ENCODE data around the gene CRY2.

The CRY2 gene

GRCh38 chr11:45811109-45811435, 36.2 kb upstream of the CRY2 start:
- no peak for TF ChIP-seq CEBPB (IDR thresholded peaks at IDR 0.05)
- no peak for TF ChIP-seq EP300 (IDR thresholded peaks at IDR 0.05; ENCODE audit: borderline replicate concordance)
- TF ChIP-seq NFIC (IDR thresholded peaks at IDR 0.05) = no peak
- no peak for TF ChIP-seq TAF1 (IDR thresholded peaks at IDR 0.05; ENCODE audit: low read depth)
- no peak for TF ChIP-seq FOXM1 (IDR thresholded peaks at IDR 0.05; ENCODE audit: borderline replicate concordance, low read depth)
- TF ChIP-seq TCF12 (IDR thresholded peaks at IDR 0.05; ENCODE audit: low read depth) = no peak

- no peak for TF ChIP-seq MAX (IDR thresholded peaks at IDR 0.05)
- no peak for TF ChIP-seq ZBTB7A (IDR thresholded peaks at IDR 0.05; ENCODE audit: low read depth)
- no peak for TF ChIP-seq EP300 (IDR thresholded peaks at IDR 0.05; ENCODE audit: borderline replicate concordance)
- TF ChIP-seq CREB1 (IDR thresholded peaks at IDR 0.05; ENCODE audit: low read depth) = no peak
- TF ChIP-seq RAD21 (IDR thresholded peaks at IDR 0.05; ENCODE audit: low read depth) = no peak
- no peak for TF ChIP-seq USF1 (IDR thresholded peaks at IDR 0.05)
These were observed 35.5 kb upstream of the CRY2 start for GRCh38 chr11:45811571-45812290.

GRCh38 chr11:45812581-45813548, 34.4 kb upstream of the CRY2 start:
- no peak for TF ChIP-seq TAF1 (IDR thresholded peaks at IDR 0.05; ENCODE audit: low read depth)
- no peak for TF ChIP-seq TCF12 (IDR thresholded peaks at IDR 0.05; ENCODE audit: low read depth)
- no peak for TF ChIP-seq USF1 (IDR thresholded peaks at IDR 0.05)
- no peak for TF ChIP-seq CEBPB (IDR thresholded peaks at IDR 0.05)
- TF ChIP-seq TEAD4 (IDR thresholded peaks at IDR 0.05) = no peak
- TF ChIP-seq MAX (IDR thresholded peaks at IDR 0.05) = no peak
- no peak for TF ChIP-seq YY1 (IDR thresholded peaks at IDR 0.05; ENCODE audit: low read depth)
- no peak for TF ChIP-seq RAD21 (IDR thresholded peaks at IDR 0.05; ENCODE audit: low read depth)
- TF ChIP-seq EP300 (IDR thresholded peaks at IDR 0.05; ENCODE audit: borderline replicate concordance) = no peak
- TF ChIP-seq FOXM1 (IDR thresholded peaks at IDR 0.05; ENCODE audit: borderline replicate concordance, low read depth) = no peak
- no peak for TF ChIP-seq CREB1 (IDR thresholded peaks at IDR 0.05; ENCODE audit: low read depth)
- TF ChIP-seq ZBTB7A (IDR thresholded peaks at IDR 0.05; ENCODE audit: low read depth) = no peak
- TF ChIP-seq EGR1 (IDR thresholded peaks at IDR 0.05) = no peak
- TF ChIP-seq REST (IDR thresholded peaks at IDR 0.05; ENCODE audit: low read depth) = no peak
- TF ChIP-seq NFIC (IDR thresholded peaks at IDR 0.05) = no peak

GRCh38 chr11:45815747-45816146, 31.5 kb upstream of the CRY2 start:
- no peak for TF ChIP-seq TEAD4 (IDR thresholded peaks at IDR 0.05)
- no peak for TF ChIP-seq FOXM1 (IDR thresholded peaks at IDR 0.05; ENCODE audit: borderline replicate concordance, low read depth)
- TF ChIP-seq YY1 (IDR thresholded peaks at IDR 0.05; ENCODE audit: low read depth) = no peak
- TF ChIP-seq REST (IDR thresholded peaks at IDR 0.05; ENCODE audit: low read depth) = no peak

GRCh38 chr11:45816614-45817013, 30.7 kb upstream of the CRY2 start:
- TF ChIP-seq YY1 (IDR thresholded peaks at IDR 0.05; ENCODE audit: low read depth) = no peak
- no peak for TF ChIP-seq TCF12 (IDR thresholded peaks at IDR 0.05; ENCODE audit: low read depth)
- no peak for TF ChIP-seq CREB1 (IDR thresholded peaks at IDR 0.05; ENCODE audit: low read depth)
- no peak for TF ChIP-seq EGR1 (IDR thresholded peaks at IDR 0.05)
- TF ChIP-seq TEAD4 (IDR thresholded peaks at IDR 0.05) = no peak
- TF ChIP-seq EP300 (IDR thresholded peaks at IDR 0.05; ENCODE audit: borderline replicate concordance) = no peak
- no peak for TF ChIP-seq NFIC (IDR thresholded peaks at IDR 0.05)
- no peak for TF ChIP-seq ZBTB7A (IDR thresholded peaks at IDR 0.05; ENCODE audit: low read depth)
- TF ChIP-seq RAD21 (IDR thresholded peaks at IDR 0.05; ENCODE audit: low read depth) = no peak
- TF ChIP-seq CEBPB (IDR thresholded peaks at IDR 0.05) = no peak
- TF ChIP-seq TAF1 (IDR thresholded peaks at IDR 0.05; ENCODE audit: low read depth) = no peak
- no peak for TF ChIP-seq MAX (IDR thresholded peaks at IDR 0.05)
- no peak for TF ChIP-seq REST (IDR thresholded peaks at IDR 0.05; ENCODE audit: low read depth)
- no peak for TF ChIP-seq FOXM1 (IDR thresholded peaks at IDR 0.05; ENCODE audit: borderline replicate concordance, low read depth)
- no peak for TF ChIP-seq USF1 (IDR thresholded peaks at IDR 0.05)
